ENCODE data around the gene CALY. TPM values are rescaled to one million over a fixed set of nuclear protein-coding genes. Genes with fewer than 3 reads are reported as not detected.
"Not testable (repeated sequence)": the region's sequence is repeated elsewhere in the genome, so short reads cannot be mapped to it uniquely, and the experiment has no call there.

CALY gene
- total RNA-seq, 8 experiments from 2014 or later: 0.31 to 14.9 (median 6.6) TPM

DNA sequence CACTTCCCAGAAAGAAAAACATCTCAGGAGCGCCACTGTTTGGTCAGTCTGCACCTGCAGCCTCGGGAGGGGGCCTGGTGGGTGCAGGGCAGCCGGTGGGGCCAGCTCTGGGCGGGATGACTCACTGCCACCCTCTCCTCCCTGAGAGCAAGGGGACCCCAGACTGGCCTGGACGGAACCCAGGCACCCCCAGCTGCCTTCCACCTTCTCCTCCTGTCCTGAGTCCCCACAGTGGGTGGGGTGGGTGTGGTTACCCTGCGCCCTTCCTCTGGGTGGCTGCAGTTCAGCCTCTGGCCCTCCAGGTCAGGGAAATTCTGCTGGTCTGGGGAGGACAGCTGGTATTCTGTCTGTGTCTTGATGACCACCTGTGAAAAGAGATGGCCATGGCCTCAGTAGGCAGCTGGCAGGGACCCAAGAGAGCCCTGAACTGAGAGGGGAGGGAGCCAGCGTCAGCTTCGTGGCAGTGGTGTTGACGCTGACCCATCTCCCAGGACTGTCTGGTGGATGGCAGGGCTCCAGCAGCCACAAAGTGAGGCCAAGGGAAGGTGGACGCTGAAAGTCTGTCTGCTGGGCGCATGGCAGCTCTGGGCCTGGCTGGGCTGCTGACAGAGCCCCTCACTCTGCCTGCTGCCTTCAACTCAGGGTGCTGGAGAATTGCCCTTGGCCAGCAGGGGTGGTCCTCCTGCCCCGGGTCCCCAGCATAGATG, 8.9 kb downstream of the CALY start:
- Histone ChIP-seq H3K4me3 (no peak overlapping the region), H3K4me1 (replicated peaks in 1 of 2) (peaks cover 17 to 20% of the 10 kb centered on the region in 2 donors), H3K27ac (no peak overlapping the region)
- ATAC-seq (replicated peaks in 6 of 8): peak in 2 of 8 experiments; percentile 1 to 2
- WGBS, 10 experiments: 0 to 66% (median 32%) methylated on average over 1 to 9 of the region's 12 CpGs; no CpG with 5 or more reads in 3 of the 10 experiments
- in situ Hi-C loops (cut with MboI; ENCODE audit: low pct_unique_long_range_greater_than_20kb in 2 of 9, low sequenced_read_pairs in 9 of 9, unreplicated experiment in 9 of 9): no loop called here

DNA sequence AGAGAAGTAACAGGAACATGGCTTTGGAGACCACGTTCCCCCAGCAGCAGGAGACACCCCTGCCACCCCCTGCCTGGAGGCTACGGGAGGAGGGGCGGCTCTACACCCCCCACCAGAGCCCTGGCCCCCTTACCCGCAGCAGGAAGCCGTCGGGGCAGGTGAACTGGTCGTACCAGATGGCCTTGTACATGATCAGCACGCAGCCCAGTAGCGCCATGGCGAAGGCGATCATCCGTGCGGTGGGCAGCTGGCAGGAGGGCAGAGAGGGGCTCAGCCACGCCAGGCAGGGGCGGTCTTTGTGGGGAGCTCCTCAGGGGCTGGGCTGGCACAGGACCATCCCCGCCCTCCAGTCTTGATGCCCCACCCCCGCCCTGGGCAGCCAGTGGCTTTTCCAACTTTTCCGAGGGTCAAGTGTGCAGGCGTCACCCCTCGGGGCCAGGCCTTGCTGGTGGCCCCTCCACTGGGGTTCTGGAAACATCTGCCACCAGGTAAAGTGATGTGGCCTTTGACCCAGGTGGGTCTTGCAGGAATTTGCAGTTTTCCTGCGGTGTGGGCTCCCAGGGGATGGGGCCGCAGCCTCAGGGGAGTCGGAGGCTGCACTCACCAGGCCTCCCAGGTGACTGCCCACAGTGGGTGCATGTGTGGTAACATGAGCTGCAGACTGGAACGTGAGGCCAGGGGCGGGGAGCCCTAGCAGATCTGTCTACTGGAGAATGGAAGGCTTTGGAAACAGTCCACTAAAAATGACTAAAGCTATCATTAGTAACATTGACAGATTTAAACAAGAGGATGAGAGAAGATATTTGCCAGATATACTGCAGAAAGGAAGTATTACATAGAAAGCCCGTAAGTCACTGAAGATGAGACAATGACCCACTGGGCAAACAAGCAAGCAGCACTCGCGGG, 9.7 kb downstream of the CALY start:
- 18 to 64% (median 42%) methylated on average over 2 to 8 of the region's 28 CpGs; no CpG with 5 or more reads in 2 of the 10 experiments for WGBS, 10 experiments
- peak in 1 of 8 experiments; percentile 0 for ATAC-seq (replicated peaks in 6 of 8)
- no peak overlapping the region for H3K4me3 ChIP-seq
- in situ Hi-C loops (cut with MboI; ENCODE audit: low pct_unique_long_range_greater_than_20kb in 2 of 9, low sequenced_read_pairs in 9 of 9, unreplicated experiment in 9 of 9): no loop called here
- peaks cover 17 to 20% of the 10 kb centered on the region in 2 donors for H3K4me1 ChIP-seq (replicated peaks in 1 of 2)
- H3K27ac ChIP-seq: no peak overlapping the region

DNA sequence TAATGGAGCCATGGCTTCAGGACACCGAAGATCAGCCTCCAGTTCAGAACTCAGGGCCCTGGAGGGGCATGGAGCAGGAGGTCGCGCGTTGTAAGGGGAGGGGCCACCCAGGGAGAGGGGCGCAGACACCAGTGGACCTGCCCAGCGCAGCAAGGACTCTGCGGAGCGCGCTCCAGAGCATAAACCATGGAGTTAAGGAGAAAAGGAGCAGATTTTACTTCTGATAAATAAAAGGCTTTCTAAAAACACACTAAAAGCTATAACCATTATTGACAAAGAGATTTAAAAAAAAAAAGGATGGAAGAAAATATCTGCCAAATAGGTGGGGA, 10.5 kb downstream of the CALY start:
- no peak for ATAC-seq (replicated peaks in 6 of 8)
- WGBS, 10 experiments: 20 to 96% (median 60%) methylated on average over 2 to 4 of the region's 9 CpGs; no CpG with 5 or more reads in 6 of the 10 experiments
- H3K4me3 ChIP-seq: peak overlapping the region; percentile 39 to 73 (median 51)

DNA sequence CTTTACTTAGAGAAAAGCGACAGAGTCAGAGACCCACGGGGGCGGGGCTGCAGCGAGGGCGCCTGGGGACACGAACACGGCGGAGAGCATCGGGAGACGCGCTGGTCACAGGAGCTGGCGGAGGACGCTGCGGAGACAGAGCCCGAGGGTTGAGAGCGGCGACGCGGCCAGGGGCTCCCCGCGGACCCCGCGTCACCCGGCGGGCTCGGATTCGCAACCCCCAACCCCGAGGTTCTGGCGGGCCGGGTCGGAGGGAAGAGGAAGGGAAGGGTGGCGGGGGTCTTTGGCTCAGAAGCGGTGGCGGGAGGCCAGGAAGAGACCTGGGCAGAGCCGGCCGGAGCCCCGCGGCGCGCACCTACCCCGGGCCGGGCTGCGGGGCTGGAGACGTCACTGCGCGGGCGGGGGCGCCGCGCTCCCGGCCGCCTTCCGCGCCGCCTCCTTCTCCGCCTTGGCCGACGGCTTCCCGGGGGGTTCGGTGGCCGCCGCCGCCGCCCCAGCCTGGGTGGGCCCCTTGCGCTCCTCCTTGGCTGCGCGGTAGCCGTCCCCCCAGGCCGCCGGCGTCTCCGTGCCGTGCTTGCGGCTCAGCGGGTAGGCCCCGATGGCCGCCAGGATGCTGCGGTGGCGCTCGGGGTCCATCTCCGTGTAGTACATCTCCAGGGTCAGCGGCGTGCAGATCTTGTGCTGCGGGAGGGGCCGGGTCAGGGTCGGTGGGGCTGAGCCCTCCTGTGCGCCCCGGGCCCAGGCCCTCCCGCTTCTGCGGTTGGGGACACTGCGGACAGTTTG, 11.1 kb downstream of the CALY start:
- ATAC-seq (replicated peaks in 6 of 8): peak in 7 of 8 experiments; percentile 2 to 44 (median 41)

More for the DNA sequence above, 10.5 kb downstream of the CALY start:
- in situ Hi-C loops (cut with MboI; ENCODE audit: low pct_unique_long_range_greater_than_20kb in 2 of 9, low sequenced_read_pairs in 9 of 9, unreplicated experiment in 9 of 9): no loop called here
- Histone ChIP-seq H3K4me1 (replicated peaks in 1 of 2) (peaks cover 17 to 20% of the 10 kb centered on the region in 2 donors), H3K27ac (peak overlapping the region; percentile 81 to 92)

DNA sequence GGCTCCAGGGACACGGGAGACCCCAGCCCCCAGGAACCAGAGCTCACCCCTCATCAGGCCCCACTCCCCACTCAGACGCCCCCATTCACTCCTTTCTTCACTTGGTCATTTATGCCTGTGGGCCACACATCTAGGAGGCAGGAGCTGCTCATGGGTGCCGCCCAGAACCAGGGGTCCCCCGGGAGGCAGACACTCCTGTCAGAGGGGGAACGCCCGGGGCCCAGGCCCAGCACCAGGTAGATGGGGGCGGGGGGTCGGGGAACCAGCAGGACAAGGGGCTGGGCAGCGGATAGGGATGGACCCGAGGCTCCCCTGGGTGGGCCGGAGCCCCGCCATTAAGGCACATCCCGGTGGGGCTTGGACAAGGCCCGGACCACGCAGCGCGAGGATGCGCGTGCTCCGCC, 11.8 kb downstream of the CALY start:
- in situ Hi-C loops (cut with MboI; ENCODE audit: low pct_unique_long_range_greater_than_20kb in 2 of 9, low sequenced_read_pairs in 9 of 9, unreplicated experiment in 9 of 9): no loop called here
- ATAC-seq (replicated peaks in 6 of 8): peak in 6 of 8 experiments; percentile 4 to 43 (median 31)
- H3K4me3 ChIP-seq: peak overlapping the region; percentile 39 to 73 (median 51)
- WGBS, 10 experiments: no CpG with 5 or more reads among the region's 20 CpGs
- H3K27ac ChIP-seq: peak overlapping the region; percentile 81 to 92
- peaks cover 16 to 20% of the 10 kb centered on the region in 2 donors for H3K4me1 ChIP-seq (replicated peaks in 1 of 2)

More for the DNA sequence above, 11.1 kb downstream of the CALY start:
- H3K4me1 ChIP-seq (replicated peaks in 1 of 2): peaks cover 17 to 20% of the 10 kb centered on the region in 2 donors
- in situ Hi-C loops (cut with MboI; ENCODE audit: low pct_unique_long_range_greater_than_20kb in 2 of 9, low sequenced_read_pairs in 9 of 9, unreplicated experiment in 9 of 9): no loop called here
- peak overlapping the region; percentile 81 to 92 for H3K27ac ChIP-seq
- H3K4me3 ChIP-seq: peak overlapping the region; percentile 39 to 73 (median 51)
- WGBS, 10 experiments: 0% methylated on average over 1 of the region's 91 CpGs; no CpG with 5 or more reads in 9 of the 10 experiments

DNA sequence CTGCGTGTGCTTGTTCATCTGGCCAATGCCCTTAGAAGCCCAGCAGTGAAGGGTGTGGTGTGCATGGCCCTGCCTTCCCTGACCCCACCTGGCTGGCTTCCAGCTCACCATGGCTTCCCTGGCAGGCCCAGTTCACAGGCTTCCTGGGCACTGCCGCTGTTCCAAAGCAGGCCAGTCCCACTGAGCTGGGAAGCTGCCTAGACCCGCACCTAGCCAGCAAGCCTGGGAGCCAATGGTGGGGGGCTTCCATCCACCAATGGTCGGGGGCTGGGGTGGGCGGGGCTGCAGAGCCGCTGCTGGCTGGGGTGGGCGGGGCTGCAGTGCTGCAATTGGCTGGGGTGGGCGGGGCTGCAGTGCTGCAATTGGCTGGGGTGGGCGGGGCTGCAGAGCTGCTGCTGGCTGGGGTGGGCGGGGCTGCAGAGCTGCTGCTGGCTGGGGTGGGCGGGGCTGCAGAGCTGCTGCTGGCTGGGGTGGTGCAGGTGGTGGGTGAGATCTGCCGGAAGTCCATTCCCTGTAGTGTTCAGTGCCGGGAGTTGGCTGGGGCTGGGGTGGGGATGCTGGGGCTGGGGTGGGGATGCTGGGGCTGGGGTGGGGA, 12.4 kb downstream of the CALY start:
- H3K4me1 ChIP-seq (replicated peaks in 1 of 2): peaks cover 11 to 18% of the 10 kb centered on the region in 2 donors
- in situ Hi-C loops (cut with MboI; ENCODE audit: low pct_unique_long_range_greater_than_20kb in 2 of 9, low sequenced_read_pairs in 9 of 9, unreplicated experiment in 9 of 9): no loop called here
- H3K4me3 ChIP-seq: peak overlapping the region; percentile 39 to 73 (median 51)
- WGBS, 10 experiments: no CpG with 5 or more reads among the region's 13 CpGs
- peak; percentile 71 to 84 (median 80) for ATAC-seq (replicated peaks in 6 of 8)
- peak overlapping the region; percentile 81 to 92 for H3K27ac ChIP-seq

DNA sequence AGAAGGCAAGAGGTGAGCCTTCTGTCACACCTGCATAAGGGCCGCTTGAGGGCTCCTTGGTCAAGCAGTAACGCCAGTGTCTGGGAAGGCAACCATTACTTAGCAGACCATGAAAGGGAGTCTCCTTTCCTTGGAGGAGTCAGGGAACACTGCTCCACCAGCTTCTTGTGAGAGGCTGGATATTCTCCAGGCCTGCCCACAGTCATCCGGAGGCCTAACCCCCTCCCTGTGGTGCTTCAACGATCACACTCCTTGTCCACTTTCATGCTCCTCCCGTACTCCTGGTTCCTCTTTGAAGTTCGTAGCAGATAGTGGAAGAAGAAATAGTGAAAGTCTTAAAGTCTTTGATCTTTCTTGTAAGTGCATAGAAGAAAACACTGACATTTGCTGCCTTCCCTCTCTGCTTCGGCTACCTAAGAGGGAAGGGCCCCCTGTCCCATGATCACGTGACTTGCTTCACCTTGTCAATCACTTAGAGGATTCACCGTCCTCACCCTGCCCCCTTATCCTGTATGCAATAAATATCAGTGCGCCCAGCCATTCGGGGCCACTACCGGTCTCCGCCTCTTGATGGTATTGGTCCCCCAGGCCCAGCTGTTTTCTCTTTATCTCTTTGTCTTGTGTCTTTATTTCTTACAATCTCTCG, 14.5 kb downstream of the CALY start:
- H3K27ac ChIP-seq: not testable (repeated sequence)

DNA sequence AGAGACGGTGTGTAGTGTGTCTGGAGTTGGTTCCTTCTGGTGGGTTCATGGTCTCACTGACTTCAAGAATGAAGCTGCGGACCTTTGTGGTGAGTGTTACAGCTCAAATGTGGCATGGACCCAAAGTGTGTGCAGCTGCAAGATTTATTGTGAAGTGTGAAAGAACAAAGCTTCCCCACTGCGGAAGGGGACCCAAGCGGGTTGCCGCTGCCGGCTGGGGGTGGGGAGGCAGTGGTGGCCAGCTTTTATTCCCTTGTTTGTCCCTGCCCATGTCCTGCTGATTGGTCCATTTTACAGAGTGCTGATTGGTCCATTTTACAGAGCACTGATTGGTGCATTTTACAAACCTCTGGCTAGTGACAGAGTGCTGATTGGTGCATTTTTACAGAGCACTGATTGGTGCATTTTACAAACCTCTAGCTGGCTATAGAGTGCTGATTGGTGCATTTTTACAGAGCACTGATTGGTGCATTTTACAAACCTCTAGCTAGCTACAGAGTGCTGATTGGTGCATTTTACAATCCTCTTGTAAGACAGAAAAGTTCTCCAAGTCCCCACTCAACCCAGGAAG, 15.8 kb downstream of the CALY start:
- in situ Hi-C loops (cut with MboI; ENCODE audit: low pct_unique_long_range_greater_than_20kb in 2 of 9, low sequenced_read_pairs in 9 of 9, unreplicated experiment in 9 of 9); ATAC-seq (replicated peaks in 6 of 8): not testable (repeated sequence)
- 82 to 100% (median 92%) methylated on average over 1 to 6 of the region's 6 CpGs; no CpG with 5 or more reads in 6 of the 10 experiments for WGBS, 10 experiments

More for the DNA sequence above, 14.5 kb downstream of the CALY start:
- peaks cover 15 to 18% of the 10 kb centered on the region in 2 donors for H3K4me1 ChIP-seq (replicated peaks in 1 of 2)
- H3K4me3 ChIP-seq; ATAC-seq (replicated peaks in 6 of 8); in situ Hi-C loops (cut with MboI; ENCODE audit: low pct_unique_long_range_greater_than_20kb in 2 of 9, low sequenced_read_pairs in 9 of 9, unreplicated experiment in 9 of 9): not testable (repeated sequence)
- no CpG with 5 or more reads among the region's 14 CpGs for WGBS, 10 experiments

DNA sequence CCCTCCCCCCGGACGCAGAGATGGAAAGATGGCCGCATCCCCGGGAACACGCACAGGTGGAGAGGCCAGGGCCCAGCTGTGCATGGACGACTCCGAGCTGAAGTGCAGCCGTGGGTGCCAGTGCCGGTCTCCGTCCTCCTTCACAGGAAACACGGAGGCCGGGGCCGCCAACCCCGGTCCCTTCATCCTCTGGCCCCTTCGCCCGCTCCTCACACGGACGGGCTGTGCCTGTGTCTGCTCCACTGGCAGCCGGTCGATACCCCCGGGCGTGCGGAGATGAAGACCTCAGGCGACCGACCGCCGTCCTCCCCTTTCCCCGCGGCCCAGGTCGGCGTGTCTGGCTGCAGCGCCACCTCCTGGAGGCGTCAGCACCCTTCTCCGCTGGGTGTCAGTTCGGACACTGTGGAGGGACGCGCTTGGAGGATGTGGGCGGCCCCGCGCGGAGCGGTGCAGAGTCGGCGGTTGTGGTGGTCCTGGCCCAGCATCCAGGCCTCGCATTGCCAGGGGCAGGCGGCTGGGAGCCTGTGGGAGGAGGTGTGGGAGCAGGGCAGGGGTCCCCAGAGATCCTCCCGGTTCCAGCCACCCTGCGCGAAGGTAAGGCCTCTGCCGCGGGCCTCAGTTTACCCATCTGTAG, 18.1 kb downstream of the CALY start:
- WGBS, 10 experiments: 20 to 40% methylated on average over 10 to 18 of the region's 51 CpGs; no CpG with 5 or more reads in 8 of the 10 experiments
- in situ Hi-C loops (cut with MboI; ENCODE audit: low pct_unique_long_range_greater_than_20kb in 2 of 9, low sequenced_read_pairs in 9 of 9, unreplicated experiment in 9 of 9): no loop called here
- ATAC-seq (replicated peaks in 6 of 8): peak; percentile 81 to 96 (median 88)
- peak overlapping the region; percentile 41 to 70 (median 56) for H3K4me3 ChIP-seq
- peaks cover 14 to 16% of the 10 kb centered on the region in 2 donors for H3K4me1 ChIP-seq (replicated peaks in 1 of 2)
- peak overlapping the region; percentile 73 to 81 for H3K27ac ChIP-seq

More for the DNA sequence above, 15.8 kb downstream of the CALY start:
- H3K4me3 ChIP-seq, H3K27ac ChIP-seq: not testable (repeated sequence)
- peaks cover 9 to 15% of the 10 kb centered on the region in 2 donors for H3K4me1 ChIP-seq (replicated peaks in 1 of 2)

DNA sequence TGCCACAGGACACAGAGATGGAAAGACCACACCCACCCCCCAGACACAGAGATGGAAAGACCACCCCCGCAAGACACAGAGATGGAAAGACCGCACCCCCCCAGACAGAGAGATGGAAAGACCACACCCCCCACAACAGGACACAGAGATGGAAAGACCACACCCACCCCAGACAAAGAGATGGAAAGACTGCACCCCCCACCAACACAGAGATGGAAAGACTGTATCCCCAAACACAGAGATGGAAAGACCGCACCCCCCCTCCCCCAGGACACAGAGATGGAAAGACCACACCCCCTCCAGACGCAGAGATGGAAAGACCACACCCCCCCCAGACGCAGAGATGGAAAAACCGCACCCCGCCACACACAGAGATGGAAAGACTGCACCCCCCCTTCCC, 20.0 kb downstream of the CALY start:
- WGBS, 10 experiments: no CpG with 5 or more reads among the region's 7 CpGs
- Histone ChIP-seq H3K4me1 (replicated peaks in 1 of 2) (peaks cover 15 to 16% of the 10 kb centered on the region in 2 donors), H3K27ac (no peak overlapping the region), H3K4me3 (no peak overlapping the region)
- ATAC-seq (replicated peaks in 6 of 8): no peak
- in situ Hi-C loops (cut with MboI; ENCODE audit: low pct_unique_long_range_greater_than_20kb in 2 of 9, low sequenced_read_pairs in 9 of 9, unreplicated experiment in 9 of 9): no loop called here

DNA sequence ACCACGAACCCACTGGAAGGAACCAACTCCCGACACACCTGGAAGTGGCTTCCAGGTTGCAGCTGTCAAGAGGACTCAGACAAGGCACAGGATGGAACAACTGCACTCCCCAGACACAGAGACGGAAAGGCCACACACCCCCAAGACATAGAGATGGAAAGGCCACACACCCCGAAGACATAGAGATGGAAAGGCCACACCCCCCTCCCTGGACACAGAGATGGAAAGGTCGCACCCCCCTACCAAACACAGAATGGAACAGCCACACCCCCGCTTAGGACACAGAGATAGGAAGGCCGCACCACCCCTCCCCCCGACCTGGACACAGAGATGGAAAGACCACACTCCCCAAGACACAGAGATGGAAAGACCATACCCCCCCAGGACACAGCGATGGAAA, 20.4 kb downstream of the CALY start:
- peaks cover 15 to 16% of the 10 kb centered on the region in 2 donors for H3K4me1 ChIP-seq (replicated peaks in 1 of 2)
- in situ Hi-C loops (cut with MboI; ENCODE audit: low pct_unique_long_range_greater_than_20kb in 2 of 9, low sequenced_read_pairs in 9 of 9, unreplicated experiment in 9 of 9): no loop called here

More for the DNA sequence above, 20.4 kb downstream of the CALY start:
- 60 to 90% methylated on average over 1 to 3 of the region's 9 CpGs; no CpG with 5 or more reads in 8 of the 10 experiments for WGBS, 10 experiments
- Histone ChIP-seq H3K4me3 (no peak overlapping the region), H3K27ac (no peak overlapping the region)
- no peak for ATAC-seq (replicated peaks in 6 of 8)

Data from motor neuron (in vitro differentiated cells).